Vagina (tissue), 2 donors: ENCODE data around the gene GRIN2A.

ENCODE experiments used
- POLR2A ChIP-seq, 2 donors: fragments of 450-650 bp; IDR thresholded peaks; one replicate each; pipeline ENCODE4 v1.6.1; 2017; ENCODE audit warnings: antibody characterized with exemption in 2 of 2, mild to moderate bottlenecking in 2 of 2, moderate library complexity in 2 of 2
- POLR2AphosphoS5 ChIP-seq, 2 donors: sonication (generic); formaldehyde crosslinking; IDR thresholded peaks; one replicate each; pipeline ENCODE4 v1.9.0; 2017; ENCODE audit warnings: antibody characterized with exemption in 2 of 2, mild to moderate bottlenecking in 2 of 2, low read depth in 1 of 2; ENCODE audit not compliant: insufficient read depth in 1 of 2
- TF ChIP-seq, protein P1 (sequence below), 3 experiments: fragments of 450-650 bp in 2 of 3; fragments of 200-600 bp in 1 of 3; sonication (generic) in 1 of 3; IDR thresholded peaks; one replicate each; pipeline ENCODE4 v1.5.1; 2017 to 2019; ENCODE audit warnings: antibody characterized with exemption in 3 of 3, mild to moderate bottlenecking in 2 of 3, moderate library complexity in 2 of 3

DNA sequence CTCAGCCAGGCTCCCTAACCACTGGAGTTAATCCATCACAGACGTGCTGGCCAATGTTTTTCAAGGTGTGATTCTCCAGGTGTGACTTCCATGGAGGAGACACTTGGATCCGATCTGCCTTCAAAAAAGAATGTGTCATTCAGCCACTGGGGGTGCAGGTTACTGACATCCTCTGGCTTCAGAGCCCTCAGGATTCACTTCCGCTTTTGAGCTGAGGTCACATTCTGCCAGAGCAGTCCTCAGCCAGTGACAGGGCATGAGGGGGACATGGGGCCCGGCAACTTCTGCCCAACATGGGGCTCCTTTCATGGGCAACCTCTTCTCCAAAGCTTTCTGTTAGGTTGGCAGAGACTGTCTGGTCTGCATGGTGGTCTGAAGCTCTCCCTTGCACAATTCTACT lies 81.4 kb downstream of the GRIN2A start:
- TF ChIP-seq, protein P1, sequence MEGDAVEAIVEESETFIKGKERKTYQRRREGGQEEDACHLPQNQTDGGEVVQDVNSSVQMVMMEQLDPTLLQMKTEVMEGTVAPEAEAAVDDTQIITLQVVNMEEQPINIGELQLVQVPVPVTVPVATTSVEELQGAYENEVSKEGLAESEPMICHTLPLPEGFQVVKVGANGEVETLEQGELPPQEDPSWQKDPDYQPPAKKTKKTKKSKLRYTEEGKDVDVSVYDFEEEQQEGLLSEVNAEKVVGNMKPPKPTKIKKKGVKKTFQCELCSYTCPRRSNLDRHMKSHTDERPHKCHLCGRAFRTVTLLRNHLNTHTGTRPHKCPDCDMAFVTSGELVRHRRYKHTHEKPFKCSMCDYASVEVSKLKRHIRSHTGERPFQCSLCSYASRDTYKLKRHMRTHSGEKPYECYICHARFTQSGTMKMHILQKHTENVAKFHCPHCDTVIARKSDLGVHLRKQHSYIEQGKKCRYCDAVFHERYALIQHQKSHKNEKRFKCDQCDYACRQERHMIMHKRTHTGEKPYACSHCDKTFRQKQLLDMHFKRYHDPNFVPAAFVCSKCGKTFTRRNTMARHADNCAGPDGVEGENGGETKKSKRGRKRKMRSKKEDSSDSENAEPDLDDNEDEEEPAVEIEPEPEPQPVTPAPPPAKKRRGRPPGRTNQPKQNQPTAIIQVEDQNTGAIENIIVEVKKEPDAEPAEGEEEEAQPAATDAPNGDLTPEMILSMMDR (IDR thresholded peaks at IDR 0.05) = no peak
- TF ChIP-seq POLR2A (IDR thresholded peaks at IDR 0.05) (no peak), POLR2AphosphoS5 (IDR thresholded peaks at IDR 0.05; ENCODE audit: insufficient read depth in 1 of 2, low read depth in 1 of 2) (no peak)
